Tibial artery (tissue), 4 donors: Measurements from ENCODE around the gene SIPA1L3.

ENCODE experiments used
- DNase-seq, 2 donors: peaks; one replicate each; pipeline ENCODE4 v3.0.0-alpha.2; 2019
- H3K27ac ChIP-seq, 2 donors: fragments of 200-600 bp; sonication (generic) in 1 of 2; 1 replicate in 1 of 2; 2 replicates in 1 of 2; pipeline ENCODE4 v1.5.1; 2018 to 2019; ENCODE audit warnings: mild to moderate bottlenecking in 1 of 2
- H3K27me3 ChIP-seq, 2 donors: fragments of 200-600 bp; sonication (generic) in 1 of 2; one replicate each; pipeline versions ENCODE4 v1.5.1 to v1.6.0; 2016 to 2019
- H3K36me3 ChIP-seq, 3 donors: fragments of 200-600 bp; sonication (generic) in 2 of 3; one replicate each; pipeline ENCODE4 v1.5.1; 2016 to 2019; ENCODE audit warnings: mild to moderate bottlenecking in 2 of 3
- H3K4me1 ChIP-seq, 4 donors: fragments of 200-600 bp; sonication (generic) in 2 of 4; 1 replicate in 3 of 4; 2 replicates in 1 of 4; pipeline ENCODE4 v1.5.1; 2016 to 2019
- H3K4me3 ChIP-seq, 2 donors: fragments of 200-600 bp; sonication (generic) in 1 of 2; 1 replicate in 1 of 2; 2 replicates in 1 of 2; pipeline ENCODE4 v1.5.1; 2018 to 2019; ENCODE audit warnings: mild to moderate bottlenecking in 2 of 2
- H3K9me3 ChIP-seq, 3 donors: fragments of 200-600 bp; sonication (generic) in 1 of 3; one replicate each; pipeline ENCODE4 v1.5.1; 2016 to 2019
- intact Hi-C: fragments of 100-400 bp; cut with DNase I; formaldehyde crosslinking; loops from one replicate; pipeline ENCODE4 v1.15.0; 2023; ENCODE audit warnings: low total_unique reads
- TF ChIP-seq, protein P1 (sequence below), 2 experiments: fragments of 200-600 bp in 1 of 2; fragments of 450-650 bp in 1 of 2; IDR thresholded peaks; one replicate each; pipeline ENCODE4 v1.5.1; 2017 to 2019; ENCODE audit warnings: antibody characterized with exemption in 2 of 2, mild to moderate bottlenecking in 1 of 2, moderate library complexity in 1 of 2

SIPA1L3 gene

GRCh38 chr19:38046254-38047048 lies 139.4 kb downstream of the SIPA1L3 start:
- no peak overlapping the region for H3K27ac ChIP-seq
- intact Hi-C loops = no loop called here
- H3K9me3 ChIP-seq = no peaks in the 10 kb centered on the region
- DNase-seq = no peak
- H3K4me1 ChIP-seq = no peaks in the 10 kb centered on the region
- no peak overlapping the region for H3K4me3 ChIP-seq
- TF ChIP-seq, protein P1, sequence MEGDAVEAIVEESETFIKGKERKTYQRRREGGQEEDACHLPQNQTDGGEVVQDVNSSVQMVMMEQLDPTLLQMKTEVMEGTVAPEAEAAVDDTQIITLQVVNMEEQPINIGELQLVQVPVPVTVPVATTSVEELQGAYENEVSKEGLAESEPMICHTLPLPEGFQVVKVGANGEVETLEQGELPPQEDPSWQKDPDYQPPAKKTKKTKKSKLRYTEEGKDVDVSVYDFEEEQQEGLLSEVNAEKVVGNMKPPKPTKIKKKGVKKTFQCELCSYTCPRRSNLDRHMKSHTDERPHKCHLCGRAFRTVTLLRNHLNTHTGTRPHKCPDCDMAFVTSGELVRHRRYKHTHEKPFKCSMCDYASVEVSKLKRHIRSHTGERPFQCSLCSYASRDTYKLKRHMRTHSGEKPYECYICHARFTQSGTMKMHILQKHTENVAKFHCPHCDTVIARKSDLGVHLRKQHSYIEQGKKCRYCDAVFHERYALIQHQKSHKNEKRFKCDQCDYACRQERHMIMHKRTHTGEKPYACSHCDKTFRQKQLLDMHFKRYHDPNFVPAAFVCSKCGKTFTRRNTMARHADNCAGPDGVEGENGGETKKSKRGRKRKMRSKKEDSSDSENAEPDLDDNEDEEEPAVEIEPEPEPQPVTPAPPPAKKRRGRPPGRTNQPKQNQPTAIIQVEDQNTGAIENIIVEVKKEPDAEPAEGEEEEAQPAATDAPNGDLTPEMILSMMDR (IDR thresholded peaks at IDR 0.05) = no peak
- H3K27me3 ChIP-seq = no peaks in the 10 kb centered on the region
- peaks cover 0 to 10% (median 0%) of the 10 kb centered on the region in 3 donors for H3K36me3 ChIP-seq

DNA sequence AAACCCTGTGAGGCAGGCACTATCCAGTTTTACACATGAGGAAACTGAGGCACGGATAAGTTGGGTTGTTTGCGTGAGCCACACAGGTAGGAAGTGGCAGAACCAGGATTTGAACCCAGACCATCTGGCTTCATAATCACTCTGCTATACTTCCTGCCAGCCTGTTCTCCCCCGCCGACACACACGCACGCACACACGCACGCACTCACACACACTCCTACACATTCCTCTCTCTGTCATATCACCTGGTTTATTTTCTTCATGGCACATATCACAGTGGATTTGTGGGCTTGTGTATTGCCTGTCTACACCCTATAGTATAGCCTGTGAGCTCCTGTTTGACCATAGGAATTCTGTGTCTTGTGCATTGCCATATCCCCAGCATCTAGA lies 140.0 kb downstream of the SIPA1L3 start:
- Histone ChIP-seq H3K4me3 (no peak overlapping the region), H3K9me3 (no peaks in the 10 kb centered on the region), H3K27ac (no peak overlapping the region), H3K4me1 (no peaks in the 10 kb centered on the region), H3K36me3 (peaks cover 0 to 10% (median 0%) of the 10 kb centered on the region in 3 donors), H3K27me3 (no peaks in the 10 kb centered on the region)
- no peak for DNase-seq
- intact Hi-C loops = no loop called here
- TF ChIP-seq, protein P1 (IDR thresholded peaks at IDR 0.05) = no peak

- H3K4me1 ChIP-seq = no peaks in the 10 kb centered on the region
- intact Hi-C loops = no loop called here
- no peaks in the 10 kb centered on the region for H3K9me3 ChIP-seq
- no peak overlapping the region for H3K4me3 ChIP-seq
- H3K27ac ChIP-seq = no peak overlapping the region
- TF ChIP-seq, protein P1 (IDR thresholded peaks at IDR 0.05) = no peak
- no peak for DNase-seq
- no peaks in the 10 kb centered on the region for H3K27me3 ChIP-seq
- H3K36me3 ChIP-seq = peaks cover 0 to 10% (median 0%) of the 10 kb centered on the region in 3 donors
Measured at GRCh38 chr19:38047641-38048040, 140.6 kb downstream of the SIPA1L3 start.

DNA sequence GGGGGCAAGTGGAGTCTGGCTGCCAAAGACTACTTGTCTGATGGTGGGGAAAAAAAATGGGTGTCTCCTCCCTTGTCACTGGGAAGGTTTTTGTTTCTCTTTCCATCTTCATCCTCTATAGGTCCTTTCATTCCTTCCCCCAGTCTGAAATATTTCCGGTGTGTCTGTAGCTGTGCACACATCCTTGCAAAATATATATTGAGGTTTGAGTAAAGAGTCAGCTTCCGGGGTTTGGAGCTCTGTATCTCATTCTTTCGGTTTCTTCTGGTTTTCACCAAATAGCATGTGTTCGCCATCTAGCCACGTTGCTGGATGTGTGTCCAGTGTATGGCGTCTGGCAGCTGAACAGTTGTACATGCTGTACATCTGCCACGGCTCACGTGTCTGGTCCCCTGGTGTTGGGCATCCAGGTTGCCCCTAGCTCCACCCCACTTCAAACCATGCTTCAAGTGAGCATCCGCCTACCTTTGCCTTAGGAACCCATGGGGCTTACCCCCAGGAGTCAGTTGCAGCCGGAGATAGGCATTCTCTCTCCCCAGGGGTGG lies 142.2 kb downstream of the SIPA1L3 start:
- DNase-seq = no peak
- no peak overlapping the region for H3K27ac ChIP-seq
- H3K9me3 ChIP-seq = no peaks in the 10 kb centered on the region
- intact Hi-C loops = no loop called here
- TF ChIP-seq, protein P1 (IDR thresholded peaks at IDR 0.05) = no peak
- H3K4me1 ChIP-seq = no peaks in the 10 kb centered on the region
- H3K27me3 ChIP-seq = no peaks in the 10 kb centered on the region
- H3K4me3 ChIP-seq = no peak overlapping the region
- H3K36me3 ChIP-seq = peaks cover 0 to 10% (median 0%) of the 10 kb centered on the region in 3 donors

GRCh38 chr19:38055010-38055409 lies 148.0 kb downstream of the SIPA1L3 start:
- no peak for DNase-seq
- H3K4me1 ChIP-seq = peaks cover 0 to 5% (median 0%) of the 10 kb centered on the region in 4 donors
- no peak overlapping the region for H3K4me3 ChIP-seq
- H3K36me3 ChIP-seq = no peaks in the 10 kb centered on the region
- no peaks in the 10 kb centered on the region for H3K27me3 ChIP-seq
- TF ChIP-seq, protein P1 (IDR thresholded peaks at IDR 0.05) = no peak
- H3K9me3 ChIP-seq = no peaks in the 10 kb centered on the region
- intact Hi-C loops = no loop called here
- H3K27ac ChIP-seq = no peak overlapping the region
